Fibroblast of skin of left biceps (primary cell): ENCODE data around the gene PKD2L2.
"Not testable (repeated sequence)": the region's sequence is repeated elsewhere in the genome, so short reads cannot be mapped to it uniquely, and the experiment has no call there.

ENCODE experiments used
- DNase-seq, 2 experiments: peaks; one replicate each; pipeline ENCODE4 v3.0.0-alpha.2; 2013; ENCODE audit warnings: low read depth in 2 of 2

PKD2L2 gene

DNA sequence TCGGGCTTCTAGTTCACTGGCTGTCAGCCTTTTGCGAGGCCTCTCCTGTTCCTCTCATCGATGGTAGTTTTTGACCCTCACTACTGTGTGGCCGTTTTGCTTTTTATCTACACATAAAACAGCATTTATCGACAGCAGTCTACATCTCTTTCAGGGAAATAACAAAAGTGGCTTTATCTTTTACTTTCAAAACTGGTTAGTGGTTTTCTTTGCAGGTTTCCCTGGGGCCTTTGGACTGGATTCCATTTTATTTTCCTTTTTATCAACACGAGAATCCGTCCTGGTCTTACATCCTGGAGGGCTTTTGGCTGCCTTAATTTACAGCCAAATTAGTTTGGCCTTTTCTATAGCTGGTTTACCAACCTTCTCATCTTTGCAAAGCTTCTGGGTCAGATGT is 793 bp upstream of the PKD2L2 start:
- DNase-seq = no peak

DNA sequence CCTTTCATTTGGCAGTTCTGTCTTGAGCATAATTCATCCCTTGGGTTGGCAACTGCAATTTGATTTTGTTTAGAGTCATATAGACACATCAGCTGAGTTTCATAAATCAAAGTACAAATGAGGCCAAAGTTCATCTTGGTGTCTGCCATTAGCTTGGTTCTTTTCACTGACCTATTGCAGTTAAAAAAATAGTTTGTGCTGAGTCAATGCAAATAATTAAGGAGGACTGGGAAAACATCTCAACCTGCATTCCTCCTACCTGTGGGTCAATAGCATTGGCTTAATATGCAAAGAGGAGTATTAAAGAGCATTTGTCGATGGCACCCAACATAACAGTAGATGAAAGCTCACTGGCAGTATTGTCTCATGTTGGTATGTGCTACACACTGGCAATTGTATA is 1.6 kb downstream of the PKD2L2 start:
- DNase-seq = no peak

DNA sequence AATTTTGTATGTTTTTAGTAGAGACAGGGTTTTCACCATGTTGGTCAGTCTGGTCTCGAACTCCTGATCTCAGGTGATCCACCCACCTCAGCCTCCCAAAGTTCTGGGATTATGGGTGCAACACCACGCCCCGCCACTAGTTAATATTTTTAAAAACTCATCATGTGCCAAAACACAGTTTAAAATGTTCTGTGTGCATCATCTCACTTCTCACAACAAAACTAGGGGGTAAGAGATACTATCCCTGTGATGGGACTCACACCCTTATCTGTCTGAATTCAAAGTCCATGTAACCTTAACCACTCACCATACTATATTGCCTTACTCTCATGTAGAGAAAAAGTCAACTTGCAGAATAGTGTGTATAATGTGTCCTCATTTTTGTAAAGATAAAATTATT is 2.6 kb downstream of the PKD2L2 start:
- no peak for DNase-seq

DNA sequence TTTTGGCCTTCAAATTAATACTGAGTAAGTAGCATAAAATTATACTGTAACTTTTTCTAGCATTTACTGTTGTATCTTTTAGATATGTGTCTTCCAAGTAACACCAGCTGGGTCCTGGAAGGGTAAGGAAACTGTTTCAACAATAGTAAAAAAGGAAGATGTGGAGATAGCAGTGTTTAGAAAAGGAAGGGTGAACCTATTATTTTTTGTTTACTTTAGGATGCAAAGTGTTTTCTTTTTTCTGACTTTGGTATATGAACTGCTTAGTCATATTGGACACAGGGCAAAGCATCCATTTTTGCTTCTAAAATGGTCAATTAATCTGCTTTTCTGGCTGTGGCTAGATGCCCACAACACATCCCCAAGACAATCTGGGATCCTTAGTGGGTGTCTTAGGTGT is 5.3 kb downstream of the PKD2L2 start:
- DNase-seq = no peak

DNA sequence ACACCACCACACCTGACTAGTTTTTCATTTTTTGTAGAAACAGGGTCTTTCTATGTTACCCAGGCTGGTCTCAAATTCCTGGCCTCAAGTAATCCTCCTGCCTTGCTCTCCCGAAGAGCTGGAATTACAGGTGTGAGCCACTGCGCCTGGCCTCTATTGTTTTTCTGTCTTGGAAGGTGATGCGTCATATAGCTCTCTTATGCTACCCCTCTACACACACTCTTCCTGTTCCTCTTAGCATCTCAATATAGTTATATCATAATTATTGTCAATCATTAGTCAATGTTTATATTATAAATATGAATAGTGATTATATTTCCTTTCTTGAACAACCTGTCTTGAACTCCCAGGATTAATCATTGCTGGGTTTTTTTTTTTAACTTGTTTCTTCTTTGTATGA is 7.3 kb downstream of the PKD2L2 start:
- DNase-seq = no peak

DNA sequence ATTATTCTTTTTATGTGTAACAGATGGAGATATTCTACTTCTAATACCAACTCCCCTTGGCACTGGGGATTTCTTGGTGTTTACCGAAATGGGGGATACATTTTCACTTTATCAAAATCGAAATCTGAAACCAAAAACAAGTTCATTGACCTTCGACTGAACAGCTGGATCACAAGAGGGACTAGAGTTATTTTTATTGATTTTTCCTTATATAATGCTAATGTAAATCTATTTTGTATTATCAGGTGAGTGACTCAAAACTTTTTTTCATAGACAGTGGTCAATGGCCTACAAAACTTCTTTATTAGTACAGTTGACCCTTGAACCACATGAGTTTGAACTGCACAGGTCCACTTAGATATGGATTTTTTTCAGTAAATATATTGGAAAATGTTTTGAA is 10.2 kb downstream of the PKD2L2 start:
- DNase-seq = no peak

DNA sequence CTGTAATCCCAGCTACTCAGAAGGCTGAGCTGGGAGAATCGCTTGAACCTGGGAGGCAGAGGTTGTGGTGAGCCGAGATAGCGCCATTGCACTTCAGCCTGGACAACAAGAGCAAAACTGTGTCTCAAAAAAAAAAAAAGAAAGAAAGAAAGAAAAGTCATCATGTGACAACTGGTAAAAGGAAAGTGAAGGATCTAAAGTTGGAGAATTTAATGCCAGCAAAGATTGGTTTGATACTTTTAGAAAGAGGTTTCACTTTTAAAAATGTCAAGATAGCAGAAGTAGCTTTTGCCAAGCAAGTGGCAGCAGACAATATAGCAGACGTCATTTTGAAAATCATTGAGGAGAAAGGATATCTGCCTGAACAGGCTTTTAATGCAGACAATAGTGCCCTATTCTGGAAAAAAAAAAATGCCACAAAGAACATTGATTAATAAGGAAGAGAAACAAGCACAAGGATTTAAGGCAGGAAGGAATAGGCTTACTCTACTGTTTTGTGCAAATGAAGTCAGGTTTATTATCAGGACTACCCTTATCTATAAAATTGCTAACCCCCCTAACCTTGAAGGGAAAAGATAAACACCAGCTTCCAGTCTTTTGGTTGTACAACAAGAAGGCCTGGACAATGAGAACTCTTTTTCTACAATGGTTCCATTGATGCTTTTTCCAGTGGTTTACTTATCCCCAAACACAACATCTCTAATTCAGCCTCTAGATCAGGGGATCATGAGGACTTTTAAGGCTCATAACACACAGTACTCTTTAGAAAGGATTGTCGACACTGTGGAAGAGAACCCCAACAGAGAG is 12.0 kb downstream of the PKD2L2 start:
- DNase-seq = no peak

DNA sequence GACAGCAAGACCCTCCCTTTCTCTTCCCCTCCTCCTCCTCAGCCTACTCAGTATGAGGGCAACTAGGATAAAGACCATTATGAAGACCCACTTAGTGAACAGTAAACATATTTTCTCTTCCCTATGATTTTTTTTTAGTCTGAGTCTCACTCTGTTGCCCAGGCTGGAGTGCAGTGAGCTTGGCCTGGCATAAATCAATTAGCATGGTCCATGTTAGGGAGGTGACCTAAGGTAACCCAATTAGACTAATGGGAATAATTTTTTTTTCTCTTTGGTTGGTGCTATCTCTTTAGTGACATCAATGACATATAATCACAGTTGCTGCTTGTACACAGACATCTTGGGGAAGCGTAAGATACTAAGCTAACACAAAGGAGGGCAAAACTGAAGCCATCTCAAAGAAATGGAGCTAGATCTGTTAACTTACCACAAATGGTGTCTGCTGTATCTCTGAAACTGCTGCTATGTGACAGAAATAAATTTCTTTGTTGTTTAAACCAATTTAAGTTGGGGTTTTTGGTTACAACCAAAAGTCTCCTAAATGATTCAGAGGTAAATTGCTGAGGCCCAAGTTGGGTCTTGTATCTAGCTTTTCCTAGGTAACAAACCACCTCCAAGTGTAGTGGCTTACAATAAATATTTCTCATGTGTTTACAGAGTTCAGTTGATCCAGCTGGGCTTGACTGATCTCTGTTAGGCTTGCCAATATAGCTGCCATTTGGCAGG is 13.3 kb downstream of the PKD2L2 start:
- no peak for DNase-seq

DNA sequence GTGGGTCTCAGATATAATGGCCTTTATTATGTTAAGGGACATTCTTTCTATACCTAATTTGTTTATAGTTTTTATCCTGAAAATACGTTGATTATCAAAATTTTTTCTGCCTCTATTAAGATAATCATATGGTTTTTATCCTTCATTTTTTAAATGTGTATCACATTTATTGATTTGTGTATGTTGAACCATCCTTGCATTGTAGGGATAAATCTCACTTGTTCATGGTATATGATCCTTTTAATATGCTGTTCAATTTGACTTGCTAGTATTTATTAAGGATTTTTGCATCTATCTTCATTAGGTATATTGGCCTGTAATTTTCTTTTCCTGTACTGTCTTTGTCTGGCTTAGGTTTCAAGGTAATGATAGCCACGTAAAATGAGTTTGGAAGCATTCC is 25.5 kb downstream of the PKD2L2 start:
- no peak for DNase-seq

DNA sequence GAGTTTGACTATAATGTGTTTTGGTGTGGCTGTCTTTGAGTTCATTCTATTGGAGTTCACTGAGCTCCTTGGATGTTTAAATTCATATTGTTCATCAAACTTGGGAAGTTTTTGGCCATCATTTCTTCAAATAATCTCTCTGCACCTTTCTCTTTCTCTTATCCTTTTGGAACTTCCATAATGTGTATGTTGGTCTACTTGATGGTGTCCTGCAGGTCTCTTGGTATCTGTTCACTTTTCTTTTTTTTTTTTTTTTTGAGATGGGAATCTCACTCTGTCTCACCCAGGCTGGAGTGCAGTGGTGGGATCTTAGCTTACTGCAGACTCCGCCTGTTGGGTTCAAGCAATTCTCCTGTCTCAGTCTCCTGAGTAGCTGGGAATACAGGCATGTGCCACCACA is 27.7 kb downstream of the PKD2L2 start:
- DNase-seq = no peak

DNA sequence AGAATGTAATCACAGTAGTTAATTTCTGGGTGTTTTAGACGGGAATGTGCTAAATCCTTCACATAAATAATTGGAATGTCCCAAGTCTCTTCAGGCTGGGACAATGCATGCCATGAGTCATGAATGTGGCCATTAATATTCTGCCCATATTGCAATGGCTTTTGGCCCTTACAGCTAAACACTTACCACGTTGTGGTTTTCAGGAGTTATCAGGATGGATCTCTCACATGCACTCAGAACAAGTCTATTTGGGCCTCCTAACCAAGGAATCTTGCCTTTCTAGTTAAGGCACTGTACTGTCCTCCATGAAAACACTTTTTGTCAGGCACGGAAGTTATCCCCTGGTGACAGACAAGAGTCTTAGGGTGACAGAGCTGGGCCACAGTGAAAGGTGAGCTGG is 32.7 kb downstream of the PKD2L2 start:
- no peak for DNase-seq

DNA sequence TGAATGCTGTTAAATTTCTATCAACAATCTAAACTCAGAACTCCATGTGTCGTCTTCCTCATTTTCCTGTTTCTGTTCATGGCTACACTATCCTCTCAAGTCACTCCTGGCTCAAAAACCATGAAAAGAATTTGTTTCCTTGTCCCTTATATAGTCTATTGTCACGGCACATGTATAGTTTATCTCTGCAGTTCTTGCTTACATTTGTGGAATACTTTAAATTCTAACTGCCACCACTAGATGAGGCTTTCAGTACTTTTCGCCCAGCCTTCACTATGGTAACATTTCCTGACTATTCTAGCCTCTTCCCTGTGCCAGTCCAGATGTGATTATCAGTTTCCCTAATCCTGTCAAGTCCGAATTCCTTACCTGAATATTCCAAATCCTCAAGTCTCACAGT is 34.6 kb downstream of the PKD2L2 start:
- DNase-seq = no peak

DNA sequence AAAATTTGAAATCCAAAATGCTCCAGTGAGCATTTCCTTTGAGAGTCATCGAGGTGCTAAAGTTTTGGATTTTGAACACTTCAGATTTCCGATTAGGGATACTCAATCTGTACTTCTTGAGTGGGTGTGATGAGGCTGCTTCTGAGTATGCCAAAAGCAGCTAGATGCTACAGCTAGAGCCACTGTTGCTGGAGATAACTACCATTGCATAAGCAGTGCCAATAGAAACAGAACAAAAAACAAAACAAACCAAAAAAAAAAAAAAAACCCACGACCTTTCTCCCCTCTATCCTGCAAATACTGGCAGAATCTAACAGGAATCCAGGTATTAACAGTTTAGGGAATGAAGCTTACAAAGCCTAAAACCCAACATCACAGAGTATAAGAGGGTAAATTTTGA is 43.5 kb downstream of the PKD2L2 start:
- DNase-seq = no peak

DNA sequence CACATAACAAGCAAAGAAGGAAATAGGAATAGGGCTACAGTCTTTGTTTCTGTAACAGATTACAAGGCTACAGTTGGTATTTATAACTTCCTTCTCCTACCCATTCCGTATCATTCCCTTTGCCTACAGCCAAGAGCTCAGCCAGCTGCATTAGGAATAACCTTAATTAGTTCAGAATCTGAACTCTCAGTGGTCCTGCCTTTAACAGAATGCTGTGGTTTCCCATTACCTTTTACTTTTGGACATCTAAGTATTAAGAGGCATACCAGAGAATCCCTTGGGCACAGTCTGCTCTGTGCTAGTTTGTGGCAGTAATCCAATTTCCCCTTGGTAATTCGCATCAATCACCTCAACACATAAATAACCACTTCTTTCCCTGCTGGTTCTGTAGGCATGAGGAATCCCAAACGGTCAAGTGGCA is 44.2 kb downstream of the PKD2L2 start:
- peak; percentile 17 to 23 for DNase-seq

DNA sequence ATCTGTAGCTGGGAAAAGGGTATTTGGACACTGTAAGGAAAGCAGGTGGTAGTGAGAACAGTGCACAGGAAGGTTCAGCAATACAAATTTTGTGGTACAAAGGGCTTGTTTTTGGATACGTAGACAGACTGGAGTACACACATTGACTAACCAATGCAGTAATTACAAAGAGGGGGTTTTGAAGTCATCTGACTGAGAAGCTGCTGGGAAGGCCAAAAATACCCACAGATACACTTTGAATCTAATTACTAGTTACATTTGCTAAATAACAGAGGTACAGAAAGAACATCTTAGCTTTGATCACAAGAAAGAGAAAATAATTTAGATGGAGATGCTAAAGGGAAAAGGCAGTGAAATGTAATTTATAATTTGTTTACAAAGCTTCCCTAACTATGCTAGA is 45.9 kb downstream of the PKD2L2 start:
- no peak for DNase-seq

DNA sequence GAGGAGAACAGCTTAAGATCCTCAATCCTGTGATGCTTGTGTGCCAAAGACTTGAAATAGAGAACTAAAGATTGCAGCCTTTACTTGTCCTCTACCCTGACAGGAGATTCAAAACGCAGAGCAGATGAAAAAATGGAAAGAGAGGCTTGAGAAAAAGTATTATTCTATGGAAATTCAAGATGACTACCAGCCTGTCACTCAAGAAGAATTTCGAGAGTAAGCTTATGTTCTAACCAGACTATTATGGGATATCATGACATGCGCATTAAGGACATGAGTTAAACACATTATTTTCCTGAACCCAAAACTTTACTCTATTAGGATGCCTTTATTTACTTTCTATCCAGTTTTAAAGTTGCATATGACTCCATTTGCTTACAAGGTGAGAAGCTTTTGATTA is 46.4 kb downstream of the PKD2L2 start:
- DNase-seq = no peak

DNA sequence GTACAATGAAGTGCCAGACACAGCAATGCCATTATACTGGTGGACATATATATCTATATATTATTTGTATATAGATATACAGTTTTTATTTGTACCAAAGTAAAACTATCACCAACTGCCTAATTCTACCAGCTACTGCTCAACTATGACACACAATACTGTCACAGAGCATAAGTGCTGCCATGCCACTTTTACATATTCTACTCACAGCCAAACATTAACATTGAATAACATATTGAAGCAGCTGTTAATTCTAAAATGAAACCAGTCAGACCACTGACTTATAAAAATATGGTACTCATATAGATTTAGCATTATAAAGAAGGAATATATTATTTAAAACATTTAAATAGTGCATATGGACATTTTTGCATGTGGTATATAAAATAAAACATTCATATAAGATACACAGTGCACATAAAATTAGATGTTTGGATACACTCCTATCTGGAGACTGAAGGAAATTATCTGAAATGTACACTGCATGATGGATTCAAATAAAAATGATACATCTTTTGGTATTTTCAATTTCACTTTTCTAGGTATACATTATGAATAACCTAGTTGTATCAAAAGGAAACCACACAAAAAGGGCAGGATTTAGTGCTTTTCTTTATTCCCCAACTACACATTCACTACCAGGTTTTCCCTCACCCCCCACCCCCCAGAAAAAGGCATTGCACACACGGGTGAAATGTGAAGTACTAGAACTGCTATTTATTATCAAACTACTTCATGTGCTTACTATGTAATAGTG is 48.9 kb downstream of the PKD2L2 start:
- DNase-seq = no peak

DNA sequence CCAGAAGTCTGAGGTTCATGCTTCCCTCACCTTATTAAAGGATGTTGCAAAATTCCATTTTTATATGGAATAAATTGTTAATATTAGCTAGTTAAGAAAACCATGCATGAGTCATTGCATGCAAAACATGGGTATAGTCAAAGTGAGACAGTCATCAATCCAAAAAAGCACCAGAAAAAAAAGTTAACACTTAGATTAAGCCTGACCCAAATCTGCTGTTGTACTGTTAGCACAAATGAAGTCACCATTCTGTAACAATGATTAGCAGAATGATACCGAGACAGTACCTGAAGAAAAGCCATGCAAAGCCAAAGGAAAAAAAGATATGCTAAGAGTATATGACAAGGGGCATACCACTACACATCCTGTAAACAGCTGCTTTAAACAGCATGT is 49.5 kb downstream of the PKD2L2 start:
- DNase-seq = no peak

DNA sequence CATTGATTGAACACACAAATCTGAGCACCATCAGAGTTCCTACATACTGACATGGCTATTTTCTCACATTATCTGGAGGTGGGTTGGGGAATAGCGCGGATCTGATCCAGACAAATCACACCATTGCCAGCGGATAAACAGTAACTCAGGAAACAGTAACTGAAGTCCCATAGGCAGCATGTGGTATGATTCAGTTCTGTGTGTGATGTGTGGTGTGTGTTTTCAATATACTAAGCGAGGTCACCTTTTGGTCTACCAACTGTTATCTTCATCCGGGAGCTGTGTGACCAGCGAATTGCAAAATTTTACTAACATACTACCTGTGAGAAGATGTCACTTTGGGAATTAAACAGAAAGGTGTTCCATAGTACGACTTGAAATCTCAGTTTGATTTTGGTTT is 50.1 kb downstream of the PKD2L2 start:
- no peak for DNase-seq

DNA sequence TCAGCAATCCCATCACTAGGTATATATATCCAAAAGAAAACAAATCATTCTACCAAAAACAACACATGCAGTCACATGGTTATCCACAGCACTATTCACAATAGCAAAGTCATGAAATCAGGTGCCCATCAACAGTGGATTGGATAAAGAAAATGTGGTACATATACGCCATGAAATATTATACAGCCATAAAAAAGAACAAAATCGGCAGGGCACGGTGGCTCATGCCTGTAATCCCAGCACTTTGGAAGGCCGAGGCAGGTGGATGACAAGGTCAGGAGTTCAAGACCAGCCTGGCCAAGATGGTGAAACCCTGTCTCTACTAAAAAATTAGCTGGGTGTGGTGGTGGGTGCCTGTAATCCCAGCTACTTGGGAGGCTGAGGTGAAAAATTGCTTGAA is 55.0 kb downstream of the PKD2L2 start:
- DNase-seq = not testable (repeated sequence)

DNA sequence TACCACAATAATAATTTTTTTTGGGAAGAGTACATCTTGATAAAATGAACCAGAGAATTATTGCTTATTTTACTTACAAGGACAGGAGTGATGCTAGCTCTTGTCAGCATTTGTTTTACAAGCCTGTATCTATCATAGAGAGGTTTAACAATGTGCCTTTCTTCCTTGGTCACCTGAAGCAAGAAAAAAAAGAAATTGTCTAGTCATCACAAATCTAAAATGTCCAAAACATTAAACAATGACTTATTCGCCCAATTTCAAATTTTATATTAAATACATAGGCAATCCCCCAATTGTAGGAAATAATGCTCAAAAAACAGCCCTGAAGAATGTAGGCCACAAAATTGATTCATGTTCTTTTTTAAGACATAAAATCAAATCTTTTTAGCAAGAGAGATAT is 56.6 kb downstream of the PKD2L2 start:
- no peak for DNase-seq

DNA sequence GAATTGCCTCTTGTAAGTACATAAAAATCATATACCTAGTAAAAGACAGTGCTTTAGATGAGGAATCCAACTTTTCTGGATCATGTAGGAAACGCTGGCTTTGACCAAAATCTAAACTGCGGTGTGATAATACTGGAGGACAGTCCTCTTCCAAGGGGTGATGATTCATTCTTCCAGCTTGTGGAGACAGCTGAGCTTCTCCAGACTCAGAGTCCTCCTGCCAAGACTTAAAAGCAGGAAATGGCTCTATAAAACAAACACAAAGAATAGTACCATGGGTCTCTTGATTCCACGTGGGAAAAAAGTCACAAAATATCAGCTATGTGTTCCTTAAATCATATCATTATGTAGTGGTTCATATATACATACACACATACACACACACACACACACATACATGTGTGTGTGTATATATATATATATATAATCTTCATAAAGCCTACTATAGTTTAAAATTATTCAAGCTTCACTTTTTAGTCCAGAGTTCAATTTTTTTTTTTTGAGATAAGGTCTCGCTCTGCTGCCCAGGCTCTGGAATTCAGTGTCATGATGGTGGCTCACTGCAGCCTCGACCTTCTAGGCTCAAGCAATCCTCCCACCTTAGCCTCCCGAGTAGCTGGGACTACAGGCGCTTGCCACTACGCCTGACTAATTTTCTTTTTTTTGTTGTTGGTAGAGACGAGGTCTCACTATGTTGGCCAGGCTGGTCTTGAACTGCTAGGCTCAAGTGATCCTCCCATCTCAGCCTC is 65.0 kb downstream of the PKD2L2 start:
- DNase-seq = peak; percentile 40 to 44
